Hepatocyte (in vitro differentiated cells): ENCODE data around the gene GUCA1C. TPM values are rescaled to one million over a fixed set of nuclear protein-coding genes. Genes with fewer than 3 reads are reported as not detected.

Experiments
- DNase-seq: peaks from one replicate; pipeline ENCODE4 v3.0.0-alpha.2; 2016; ENCODE audit warnings: low spot score
- H2AFZ ChIP-seq: fragments of 200-600 bp; sonication (generic); 2 replicates; pipeline ENCODE4 v1.6.0; 2016; ENCODE audit warnings: antibody characterized with exemption, mild to moderate bottlenecking
- H3K27ac ChIP-seq: fragments of 200-600 bp; sonication (generic); 2 replicates; pipeline ENCODE4 v1.5.1; 2016; ENCODE audit warnings: mild to moderate bottlenecking
- H3K27me3 ChIP-seq: fragments of 200-600 bp; sonication (generic); 2 replicates; pipeline ENCODE4 v1.6.1; 2016
- H3K36me3 ChIP-seq: fragments of 200-600 bp; sonication (generic); replicated peaks from 2 replicates; pipeline ENCODE4 v1.5.1; 2016; ENCODE audit warnings: low read depth; ENCODE audit not compliant: insufficient read depth
- H3K4me1 ChIP-seq: fragments of 200-600 bp; sonication (generic); 2 replicates; pipeline ENCODE4 v1.5.1; 2016; ENCODE audit warnings: mild to moderate bottlenecking, moderate library complexity; ENCODE audit not compliant: insufficient read depth
- H3K4me2 ChIP-seq: fragments of 200-600 bp; sonication (generic); 2 replicates; pipeline ENCODE4 v1.6.0; 2016
- H3K4me3 ChIP-seq: fragments of 200-600 bp; sonication (generic); 2 replicates; pipeline ENCODE4 v1.5.1; 2016; ENCODE audit warnings: mild to moderate bottlenecking
- H3K79me2 ChIP-seq: fragments of 200-600 bp; sonication (generic); 2 replicates; pipeline ENCODE4 v1.6.0; 2017; ENCODE audit warnings: mild to moderate bottlenecking
- H3K9me2 ChIP-seq: fragments of 200-600 bp; sonication (generic); replicated peaks from 2 replicates; pipeline ENCODE4 v1.6.0; 2017; ENCODE audit warnings: mild to moderate bottlenecking; ENCODE audit not compliant: insufficient read depth
- H3K9me3 ChIP-seq: fragments of 200-600 bp; sonication (generic); 2 replicates; pipeline ENCODE4 v1.5.1; 2016; ENCODE audit warnings: low read depth, mild to moderate bottlenecking
- H4K20me1 ChIP-seq: fragments of 200-600 bp; sonication (generic); 2 replicates; pipeline ENCODE4 v1.6.0; 2016; ENCODE audit warnings: mild to moderate bottlenecking; ENCODE audit not compliant: insufficient read depth, poor library complexity, severe bottlenecking
- CTCF ChIP-seq: fragments of 200-600 bp; sonication (generic); IDR thresholded peaks from 2 replicates; pipeline ENCODE4 v1.5.1; 2016; ENCODE audit warnings: antibody characterized with exemption, mild to moderate bottlenecking; ENCODE audit not compliant: poor library complexity
- EZH2 ChIP-seq: fragments of 200-600 bp; sonication (generic); IDR thresholded peaks from 2 replicates; pipeline ENCODE4 v1.6.1; 2016; ENCODE audit warnings: antibody characterized with exemption, mild to moderate bottlenecking, borderline replicate concordance
- EZH2phosphoT487 ChIP-seq: fragments of 200-600 bp; sonication (generic); IDR thresholded peaks from one replicate; pipeline ENCODE4 v1.6.1; 2018; ENCODE audit warnings: antibody characterized with exemption, mild to moderate bottlenecking, low read depth, moderate library complexity; ENCODE audit not compliant: unreplicated experiment, severe bottlenecking
- WGBS: methylation state at CpG from one replicate; pipeline ENCODE4 v1.1.6; 2016; ENCODE audit warnings: low lambda C conversion rate; ENCODE audit errors: missing lambda C conversion rate; 5-methylcytosine and 5-hydroxymethylcytosine counted together
- polyA plus RNA-seq: library from polyadenylated mRNA; unstranded; fragments of >200 nt; fragmentation: Nextera tagmentation; extraction: Ambion mirVana; gene quantifications from 2 replicates; pipeline ENCODE4 v1.2.1, GENCODE V29; 2016
- total RNA-seq: library from RNA; depleted of rRNA; stranded (reverse); fragments of >200 nt; gene quantifications from 2 replicates; pipeline ENCODE4 v1.2.3, GENCODE V29; 2014

Gene GUCA1C
- total and polyA plus RNA-seq, 2 experiments from 2014 or later, result not detected

GRCh38 chr3:108863799-108864135 is 89.9 kb downstream of the GUCA1C start:
- Histone ChIP-seq H3K4me2 (no peak overlapping the region), H2AFZ (no peak overlapping the region), H3K27me3 (no peaks in the 10 kb centered on the region), H3K79me2 (no peaks in the 10 kb centered on the region), H3K27ac (no peak overlapping the region), H3K9me3 (no peaks in the 10 kb centered on the region), H3K4me1 (no peaks in the 10 kb centered on the region), H3K9me2 (no peaks in the 10 kb centered on the region), H4K20me1 (no peaks in the 10 kb centered on the region), H3K4me3 (no peak overlapping the region), H3K36me3 (no peaks in the 10 kb centered on the region)
- 87% methylated on average over 6 of the region's 6 CpGs for WGBS
- no peak for TF ChIP-seq EZH2phosphoT487
- TF ChIP-seq EZH2, result no peak
- TF ChIP-seq CTCF, result no peak
- no peak for DNase-seq

GRCh38 chr3:108862865-108863798 is 90.5 kb downstream of the GUCA1C start:
- Histone ChIP-seq H2AFZ (no peak overlapping the region), H3K36me3 (no peaks in the 10 kb centered on the region), H3K9me3 (no peaks in the 10 kb centered on the region), H3K4me1 (no peaks in the 10 kb centered on the region), H4K20me1 (no peaks in the 10 kb centered on the region), H3K79me2 (no peaks in the 10 kb centered on the region), H3K4me2 (no peak overlapping the region), H3K27me3 (no peaks in the 10 kb centered on the region), H3K27ac (no peak overlapping the region), H3K9me2 (no peaks in the 10 kb centered on the region), H3K4me3 (no peak overlapping the region)
- DNase-seq, result no peak
- WGBS, result 66% methylated on average over 7 of the region's 7 CpGs
- TF ChIP-seq EZH2, result no peak
- no peak for TF ChIP-seq EZH2phosphoT487
- no peak for TF ChIP-seq CTCF

- Histone ChIP-seq H3K9me3 (no peaks in the 10 kb centered on the region), H3K4me2 (no peak overlapping the region), H3K4me1 (no peaks in the 10 kb centered on the region), H2AFZ (no peak overlapping the region), H3K9me2 (no peaks in the 10 kb centered on the region), H3K79me2 (no peaks in the 10 kb centered on the region), H3K36me3 (no peaks in the 10 kb centered on the region), H3K4me3 (no peak overlapping the region), H3K27ac (no peak overlapping the region), H3K27me3 (no peaks in the 10 kb centered on the region), H4K20me1 (no peaks in the 10 kb centered on the region)
- TF ChIP-seq CTCF, result no peak
- TF ChIP-seq EZH2phosphoT487, result no peak
- TF ChIP-seq EZH2, result no peak
- 44% methylated on average over 1 of the region's 1 CpG for WGBS
- DNase-seq, result no peak
Observed at GRCh38 chr3:108861401-108861800, 92.3 kb downstream of the GUCA1C start.

Other genes starting within 250 kb of the GUCA1C start
- gene RETNLB, start 196.5 kb downstream of the GUCA1C start, total RNA-seq, result not detected in 2 replicates
- gene RETNLB, start 196.5 kb downstream of the GUCA1C start, polyA plus RNA-seq, result not detected in 2 replicates
- gene TRAT1, start 131.1 kb downstream of the GUCA1C start, total RNA-seq, result not detected in 2 replicates
- gene TRAT1, start 131.1 kb downstream of the GUCA1C start, polyA plus RNA-seq, result not detected in 2 replicates
- 5.6 and 6.7 TPM in 2 replicates for gene MORC1, start 164.3 kb upstream of the GUCA1C start, total RNA-seq
- gene MORC1, start 164.3 kb upstream of the GUCA1C start, polyA plus RNA-seq, result 2.8 and 5.7 TPM in 2 replicates
- 19.3 and 33.4 TPM in 2 replicates for gene C3orf85, start 182.8 kb upstream of the GUCA1C start, total RNA-seq
- 40.5 and 52.2 TPM in 2 replicates for gene C3orf85, start 182.8 kb upstream of the GUCA1C start, polyA plus RNA-seq